Measurements from ENCODE around the gene MAP4K3.
A peak's percentile ranks its signal among the peaks of the same experiment; 100 is the strongest.

The MAP4K3 gene

GRCh38 chr2:39436592-39437521, at the start of gene MAP4K3:
TSS of gene MAP4K3 (minus strand) at chr2:39437285. CDS start at chr2:39436987, 298 bp downstream.
- peak; percentile 92 for DNase-seq

GRCh38 chr2:39486071-39486470, 49.0 kb upstream of the MAP4K3 start:
- no peak for DNase-seq

GRCh38 chr2:39484620-39485495, 47.8 kb upstream of the MAP4K3 start:
- DNase-seq: no peak

GRCh38 chr2:39484206-39484605, 47.1 kb upstream of the MAP4K3 start:
- DNase-seq: no peak

- DNase-seq: peak; percentile 56
Measured at GRCh38 chr2:39483534-39483933, 46.4 kb upstream of the MAP4K3 start.

GRCh38 chr2:39481611-39482010, 44.5 kb upstream of the MAP4K3 start:
- DNase-seq: peak; percentile 90

GRCh38 chr2:39479696-39480095, 42.6 kb upstream of the MAP4K3 start:
- no peak for DNase-seq

GRCh38 chr2:39479053-39479670, 42.1 kb upstream of the MAP4K3 start:
- peak; percentile 62 for DNase-seq

GRCh38 chr2:39476524-39476923, 39.4 kb upstream of the MAP4K3 start:
- DNase-seq: peak; percentile 87

- DNase-seq: peak; percentile 59
Measured at GRCh38 chr2:39475006-39475405, 37.9 kb upstream of the MAP4K3 start.

- no peak for DNase-seq
Measured at GRCh38 chr2:39470580-39470979, 33.5 kb upstream of the MAP4K3 start.

- DNase-seq: peak; percentile 66
Measured at GRCh38 chr2:39469807-39470206, 32.7 kb upstream of the MAP4K3 start.

- no peak for DNase-seq
Measured at GRCh38 chr2:39468579-39469451, 31.7 kb upstream of the MAP4K3 start.

GRCh38 chr2:39466311-39466710, 29.2 kb upstream of the MAP4K3 start:
- DNase-seq: no peak

- DNase-seq: no peak
Measured at GRCh38 chr2:39464864-39465263, 27.8 kb upstream of the MAP4K3 start.

- DNase-seq: no peak
Measured at GRCh38 chr2:39455826-39456225, 18.7 kb upstream of the MAP4K3 start.

- DNase-seq: no peak
Measured at GRCh38 chr2:39452396-39452795, 15.3 kb upstream of the MAP4K3 start.

- DNase-seq: no peak
Measured at GRCh38 chr2:39451954-39452353, 14.9 kb upstream of the MAP4K3 start.

- no peak for DNase-seq
Measured at GRCh38 chr2:39448169-39448502, 11.1 kb upstream of the MAP4K3 start.

GRCh38 chr2:39447266-39448168, 10.4 kb upstream of the MAP4K3 start:
- no peak for DNase-seq

- DNase-seq: no peak
Measured at GRCh38 chr2:39445934-39446333, 8.8 kb upstream of the MAP4K3 start.
